ENCODE data around the gene FOXA1. TPM values are rescaled to one million over a fixed set of nuclear protein-coding genes. Genes with fewer than 3 reads are reported as not detected.

The FOXA1 gene
- total and polyA plus RNA-seq, 9 of the 15 experiments (the other 6 are each of a cell fraction or from before 2014, with no cell fraction given) = 0.20 to 3.0 (median 1.3) TPM

- TF ChIP-seq PHF20 (IDR thresholded peaks at IDR 0.05; ENCODE audit: partially characterized antibody) = no peak
- peak; percentile 40; the same call in 1 of the 2 replicates for TF ChIP-seq POLR2A (conservative IDR thresholded peaks at IDR 0.05)
- TF ChIP-seq ZNF584 (CRISPR knock-in tag; IDR thresholded peaks at IDR 0.05; ENCODE audit: low read depth) = no peak
- no peak for TF ChIP-seq ZNF239 (CRISPR knock-in tag; IDR thresholded peaks at IDR 0.05)
- no peak for TF ChIP-seq U2AF1 (optimal IDR thresholded peaks at IDR 0.05; ENCODE audit: low read depth, low read length)
- peak; percentile 72; the same call in 1 of the 2 replicates for TF ChIP-seq SMARCA4 (IDR thresholded peaks at IDR 0.05)
- TF ChIP-seq PRPF4 (IDR thresholded peaks at IDR 0.05; ENCODE audit: insufficient read depth, low read depth, low read length, poor library complexity, severe bottlenecking) = no peak
- peak; percentile 36; the same call in 1 of the 2 replicates for TF ChIP-seq NCOR1 (IDR thresholded peaks at IDR 0.05)
- no peak for TF ChIP-seq CBFB (CRISPR knock-in tag; IDR thresholded peaks at IDR 0.05)
- no peak for TF ChIP-seq PCBP1 (IDR thresholded peaks at IDR 0.05; ENCODE audit: low read depth, low read length, poor library complexity, severe bottlenecking)
- no peak for TF ChIP-seq GATAD2B (IDR thresholded peaks at IDR 0.05; ENCODE audit: borderline replicate concordance)
- TF ChIP-seq MIER1 (IDR thresholded peaks at IDR 0.05; ENCODE audit: low read depth) = no peak
- TF ChIP-seq NR2C1 (IDR thresholded peaks at IDR 0.05) = peak; percentile 54
- peak; percentile 57 for TF ChIP-seq NR2C1 (tag; IDR thresholded peaks at IDR 0.05)
- no peak for TF ChIP-seq HMGXB4 (CRISPR knock-in tag; IDR thresholded peaks at IDR 0.05)
- TF ChIP-seq MBD2 (IDR thresholded peaks at IDR 0.05; ENCODE audit: borderline replicate concordance, low read depth) = no peak
- no peak for TF ChIP-seq NELFE (IDR thresholded peaks at IDR 0.05; ENCODE audit: insufficient read depth, insufficient read length)
- TF ChIP-seq TCF7L2 (IDR thresholded peaks at IDR 0.05; ENCODE audit: low read depth, low read length) = no peak
- TF ChIP-seq ARID4B (CRISPR knock-in tag; IDR thresholded peaks at IDR 0.05) = no peak
- TF ChIP-seq SOX6 (IDR thresholded peaks at IDR 0.05) = peak; percentile 61
- TF ChIP-seq POLR2H (tag; IDR thresholded peaks at IDR 0.05; ENCODE audit: low read depth) = no peak
- TF ChIP-seq ZNF644 (tag; IDR thresholded peaks at IDR 0.05; ENCODE audit: low read depth) = no peak
- no peak for TF ChIP-seq ZNF124 (CRISPR knock-in tag; IDR thresholded peaks at IDR 0.05)
- no peak for TF ChIP-seq MLX (CRISPR knock-in tag; conservative IDR thresholded peaks at IDR 0.05)
These were observed 966 bp upstream of the FOXA1 start (continued) for GRCh38 chr14:37595809-37596621.
